ENCODE data around the gene MEF2C. TPM values are rescaled to one million over a fixed set of nuclear protein-coding genes. Genes with fewer than 3 reads are reported as not detected.

The MEF2C gene
- total RNA-seq, 1 experiment from 2014 or later = 9.9 TPM

DNA sequence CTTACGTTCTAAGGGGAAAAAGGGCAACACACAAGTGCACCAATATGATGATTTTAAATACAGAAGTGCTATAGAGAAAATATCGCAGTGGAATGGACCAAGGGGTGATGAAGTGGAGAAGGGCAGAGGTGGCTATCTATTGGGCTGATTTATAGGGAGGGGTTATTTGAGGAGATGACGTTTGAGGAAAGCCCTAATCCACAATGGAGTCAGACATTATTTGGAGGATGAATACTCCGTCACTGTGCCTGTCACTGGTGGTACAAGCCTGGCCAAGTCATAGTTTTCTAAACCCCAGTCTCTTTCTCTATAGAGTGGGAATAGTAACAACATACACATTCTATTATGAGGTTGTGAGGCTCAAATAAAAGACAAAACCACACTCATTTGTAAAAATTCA is 48.5 kb downstream of the MEF2C start:
- ChIA-PET POLR2A (no interaction called here), CTCF (no interaction called here)
- no peaks in the 10 kb centered on the region for H3K27me3 ChIP-seq (ENCODE audit: control insufficient read depth, insufficient read depth, low read length)
- H3K36me3 ChIP-seq (ENCODE audit: control insufficient read depth, insufficient read depth, low read length) = no peaks in the 10 kb centered on the region
- BruUV-seq (replicated peaks) = no TSS peak
- DNase-seq (ENCODE audit: low read depth, low spot score) (no peak), ATAC-seq (no peak)
- in situ Hi-C loops (cut with HindIII; ENCODE audit: low pct_unique_long_range_greater_than_20kb, low sequenced_read_pairs) (no loop called here), intact Hi-C loops (cut with micrococcal nuclease; ENCODE audit: unreplicated experiment) (no loop called here)
- TF ChIP-seq POLR2AphosphoS5 (IDR thresholded peaks at IDR 0.05; ENCODE audit: low read depth, low read length) = no peak
- TF ChIP-seq CTCF (IDR thresholded peaks at IDR 0.05) = no peak
- no peak for TF ChIP-seq SIN3A (IDR thresholded peaks at IDR 0.05; ENCODE audit: borderline replicate concordance, insufficient read depth, low read depth, low read length)
- no peak for TF ChIP-seq REST (IDR thresholded peaks at IDR 0.05; ENCODE audit: insufficient read depth in 1 of 2, low read depth in 2 of 2, low read length in 1 of 2)
- no peak for TF ChIP-seq TCF7L2 (IDR thresholded peaks at IDR 0.05; ENCODE audit: low read depth, low read length)
- H3K4me1 ChIP-seq (ENCODE audit: control insufficient read depth, insufficient read depth, low read length) = peaks cover 22% of the 10 kb centered on the region; the same call in 1 of the 2 replicates
- H3K27ac ChIP-seq (ENCODE audit: low read length) = no peak overlapping the region
- no peak overlapping the region for H3K4me3 ChIP-seq (ENCODE audit: low read depth in 2 of 2, low read length in 2 of 2)
- H3K9me3 ChIP-seq (ENCODE audit: control insufficient read depth, insufficient read depth, low read depth, low read length) = no peaks in the 10 kb centered on the region

DNA sequence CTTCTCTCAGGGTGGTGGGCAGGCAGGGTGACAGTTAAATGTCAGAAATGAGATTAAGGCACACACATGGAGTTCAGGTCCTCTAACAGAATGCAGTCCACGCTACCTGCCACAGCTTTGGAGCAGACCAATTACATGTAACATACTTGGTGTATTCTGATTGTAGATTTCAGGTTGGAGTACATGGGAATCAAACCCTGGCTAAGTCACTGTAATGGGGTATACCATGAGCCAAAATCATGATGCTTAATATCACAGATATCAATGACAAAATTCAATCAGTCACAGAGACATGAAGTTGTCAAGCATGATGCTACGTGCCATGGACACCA is 48.9 kb downstream of the MEF2C start:
- Histone ChIP-seq H3K36me3 (ENCODE audit: control insufficient read depth, insufficient read depth, low read length) (no peaks in the 10 kb centered on the region), H3K4me1 (ENCODE audit: control insufficient read depth, insufficient read depth, low read length) (peaks cover 22% of the 10 kb centered on the region; the same call in 1 of the 2 replicates), H3K27ac (ENCODE audit: low read length) (peak overlapping the region; percentile 41; the same call in 1 of the 2 replicates), H3K27me3 (ENCODE audit: control insufficient read depth, insufficient read depth, low read length) (no peaks in the 10 kb centered on the region), H3K9me3 (ENCODE audit: control insufficient read depth, insufficient read depth, low read depth, low read length) (no peaks in the 10 kb centered on the region), H3K4me3 (ENCODE audit: low read depth in 2 of 2, low read length in 2 of 2) (no peak overlapping the region)
- no peak for ATAC-seq
- BruUV-seq (replicated peaks) = no TSS peak
- POLR2A ChIA-PET = no interaction called here
- no peak for DNase-seq (ENCODE audit: low read depth, low spot score)
- intact Hi-C loops (cut with micrococcal nuclease; ENCODE audit: unreplicated experiment) = no loop called here
- CTCF ChIA-PET = interaction anchor here (0.6 kb wide), 1 partner anchor 37 kb away, joined by 11 read pairs; no protein-coding TSS in a partner anchor
- in situ Hi-C loops (cut with HindIII; ENCODE audit: low pct_unique_long_range_greater_than_20kb, low sequenced_read_pairs) = no loop called here
- TF ChIP-seq SIN3A (IDR thresholded peaks at IDR 0.05; ENCODE audit: borderline replicate concordance, insufficient read depth, low read depth, low read length) (no peak), REST (IDR thresholded peaks at IDR 0.05; ENCODE audit: insufficient read depth in 1 of 2, low read depth in 2 of 2, low read length in 1 of 2) (no peak), TCF7L2 (IDR thresholded peaks at IDR 0.05; ENCODE audit: low read depth, low read length) (no peak), POLR2AphosphoS5 (IDR thresholded peaks at IDR 0.05; ENCODE audit: low read depth, low read length) (no peak), CTCF (IDR thresholded peaks at IDR 0.05) (no peak)
